ENCODE measurements around the gene PRMT9.

DNA sequence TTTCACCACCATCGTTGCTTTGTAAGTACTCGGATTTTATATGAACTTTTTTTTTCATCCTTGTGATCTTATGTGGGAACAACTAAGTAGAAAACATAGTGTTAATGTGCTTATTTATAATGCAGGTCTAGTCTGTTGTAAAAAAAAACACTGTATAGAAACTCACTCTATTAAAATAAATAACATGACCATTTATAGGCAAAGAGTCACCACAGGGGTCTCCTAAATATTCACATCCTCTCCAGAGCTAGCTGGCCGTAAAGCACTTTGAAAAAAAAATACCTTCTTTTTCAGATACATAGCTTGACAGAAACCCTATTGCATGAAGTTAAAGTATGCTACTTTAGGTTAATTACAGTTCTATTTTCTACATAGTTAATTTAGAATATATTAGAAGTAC lies 55.5 kb downstream of the PRMT9 start:
- TF ChIP-seq MAFF (IDR thresholded peaks at IDR 0.05; ENCODE audit: low read length) (no peak), FOXJ3 (CRISPR knock-in tag; IDR thresholded peaks at IDR 0.05) (no peak), ZBTB8A (IDR thresholded peaks at IDR 0.05; ENCODE audit: partially characterized antibody) (no peak), ZKSCAN1 (IDR thresholded peaks at IDR 0.05; ENCODE audit: low read depth, low read length) (no peak)
- TF ChIP-seq, protein P1, sequence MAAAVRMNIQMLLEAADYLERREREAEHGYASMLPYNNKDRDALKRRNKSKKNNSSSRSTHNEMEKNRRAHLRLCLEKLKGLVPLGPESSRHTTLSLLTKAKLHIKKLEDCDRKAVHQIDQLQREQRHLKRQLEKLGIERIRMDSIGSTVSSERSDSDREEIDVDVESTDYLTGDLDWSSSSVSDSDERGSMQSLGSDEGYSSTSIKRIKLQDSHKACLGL (CRISPR knock-in tag; IDR thresholded peaks at IDR 0.05; ENCODE audit: borderline replicate concordance, poor library complexity, severe bottlenecking) = no peak
- TF ChIP-seq, protein P2, sequence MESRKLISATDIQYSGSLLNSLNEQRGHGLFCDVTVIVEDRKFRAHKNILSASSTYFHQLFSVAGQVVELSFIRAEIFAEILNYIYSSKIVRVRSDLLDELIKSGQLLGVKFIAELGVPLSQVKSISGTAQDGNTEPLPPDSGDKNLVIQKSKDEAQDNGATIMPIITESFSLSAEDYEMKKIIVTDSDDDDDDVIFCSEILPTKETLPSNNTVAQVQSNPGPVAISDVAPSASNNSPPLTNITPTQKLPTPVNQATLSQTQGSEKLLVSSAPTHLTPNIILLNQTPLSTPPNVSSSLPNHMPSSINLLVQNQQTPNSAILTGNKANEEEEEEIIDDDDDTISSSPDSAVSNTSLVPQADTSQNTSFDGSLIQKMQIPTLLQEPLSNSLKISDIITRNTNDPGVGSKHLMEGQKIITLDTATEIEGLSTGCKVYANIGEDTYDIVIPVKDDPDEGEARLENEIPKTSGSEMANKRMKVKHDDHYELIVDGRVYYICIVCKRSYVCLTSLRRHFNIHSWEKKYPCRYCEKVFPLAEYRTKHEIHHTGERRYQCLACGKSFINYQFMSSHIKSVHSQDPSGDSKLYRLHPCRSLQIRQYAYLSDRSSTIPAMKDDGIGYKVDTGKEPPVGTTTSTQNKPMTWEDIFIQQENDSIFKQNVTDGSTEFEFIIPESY (CRISPR knock-in tag; IDR thresholded peaks at IDR 0.05) = no peak

All from K562 (cell line).